ENCODE results near the gene ADAMTSL1. TPM values are rescaled to one million over a fixed set of nuclear protein-coding genes. Genes with fewer than 3 reads are reported as not detected.

The ADAMTSL1 gene
- total RNA-seq, 4 donors from 2014 or later: 13.3 to 39.7 (median 27.2) TPM

GRCh38 chr9:18555105-18555883 is 81.3 kb downstream of the ADAMTSL1 start:
- no peak for DNase-seq
- TF ChIP-seq EP300 (IDR thresholded peaks at IDR 0.05; ENCODE audit: low read depth) (no peak), POLR2A (IDR thresholded peaks at IDR 0.05) (no peak), CTCF (IDR thresholded peaks at IDR 0.05) (no peak), POLR2AphosphoS5 (IDR thresholded peaks at IDR 0.05) (no peak)
- Histone ChIP-seq H3K27me3 (no peaks in the 10 kb centered on the region), H3K4me3 (no peak overlapping the region), H3K9me3 (peaks cover 5 to 6% of the 10 kb centered on the region in 2 donors), H3K4me1 (peaks cover 0 to 3% (median 0%) of the 10 kb centered on the region in 4 donors), H3K36me3 (no peaks in the 10 kb centered on the region), H3K27ac (no peak overlapping the region)
- WGBS, 2 donors (ENCODE audit: low coverage in 1 of 2): 66 to 71% methylated on average over 5 of the region's 5 CpGs
- intact Hi-C loops (cut with DNase I; ENCODE audit: low total_unique reads): no loop called here
- in situ Hi-C loops (cut with MboI; ENCODE audit: low pct_ligation_motif_present in 1 of 4, low pct_unique_long_range_greater_than_20kb in 1 of 4, low sequenced_read_pairs in 3 of 4): no loop called here

DNA sequence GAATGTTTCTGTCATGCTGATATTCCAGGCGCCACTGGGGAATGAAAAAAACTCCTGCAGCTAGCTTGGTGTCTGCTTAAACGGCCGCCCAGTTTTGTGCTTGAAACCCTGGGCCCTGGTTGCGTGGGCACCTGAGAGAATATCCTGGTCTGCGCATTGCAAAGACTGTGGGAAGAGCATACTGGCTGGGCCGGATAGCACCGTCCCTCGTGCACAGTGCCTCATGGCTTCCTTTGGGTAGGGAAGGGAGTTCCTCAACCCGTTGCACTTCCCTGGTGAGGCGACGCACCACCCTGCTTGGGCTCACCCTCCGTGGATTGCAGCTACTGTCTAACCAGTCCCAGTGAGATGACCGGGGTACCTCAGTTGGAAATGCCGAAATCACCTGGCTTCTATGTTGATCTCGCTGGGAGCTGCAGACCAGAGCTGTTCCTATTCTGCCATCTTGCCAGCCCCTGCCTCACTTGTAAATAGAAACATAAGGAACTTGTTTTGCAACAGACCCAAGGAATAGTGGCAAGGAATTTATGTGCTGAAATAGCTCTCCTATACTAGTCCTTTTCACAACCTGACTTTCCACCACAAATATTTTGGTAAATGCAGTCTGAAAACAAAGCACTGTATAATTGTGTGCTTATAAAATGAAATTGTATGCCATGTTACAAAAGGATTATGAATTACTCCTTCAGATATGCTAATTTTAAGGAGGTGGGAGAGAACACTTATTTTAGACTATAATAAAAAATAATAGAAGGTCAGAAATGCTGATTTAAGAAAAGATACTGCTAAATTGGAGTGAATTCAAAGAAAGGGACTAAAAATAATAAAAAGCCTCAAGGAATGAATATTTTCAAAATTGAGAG is 90.3 kb downstream of the ADAMTSL1 start:
- Histone ChIP-seq H3K4me3 (no peak overlapping the region), H3K36me3 (no peaks in the 10 kb centered on the region), H3K27ac (no peak overlapping the region), H3K4me1 (peaks cover 0 to 7% (median 0%) of the 10 kb centered on the region in 4 donors), H3K27me3 (no peaks in the 10 kb centered on the region), H3K9me3 (peaks cover 1 to 5% of the 10 kb centered on the region in 2 donors)
- TF ChIP-seq POLR2AphosphoS5 (IDR thresholded peaks at IDR 0.05): no peak
- TF ChIP-seq CTCF (IDR thresholded peaks at IDR 0.05): no peak
- TF ChIP-seq POLR2A (IDR thresholded peaks at IDR 0.05): no peak
- TF ChIP-seq EP300 (IDR thresholded peaks at IDR 0.05; ENCODE audit: low read depth): no peak
- in situ Hi-C loops (cut with MboI; ENCODE audit: low pct_ligation_motif_present in 1 of 4, low pct_unique_long_range_greater_than_20kb in 1 of 4, low sequenced_read_pairs in 3 of 4): no loop called here
- intact Hi-C loops (cut with DNase I; ENCODE audit: low total_unique reads): no loop called here
- no peak for DNase-seq
- WGBS, 2 donors (ENCODE audit: low coverage in 1 of 2): 85 to 98% methylated on average over 5 to 15 of the region's 15 CpGs

- peak overlapping the region in 3 of 4 donors; percentile 6 to 33 (median 19) for H3K27ac ChIP-seq
- in situ Hi-C loops (cut with MboI; ENCODE audit: low pct_ligation_motif_present in 1 of 4, low pct_unique_long_range_greater_than_20kb in 1 of 4, low sequenced_read_pairs in 3 of 4) (no loop called here), intact Hi-C loops (cut with DNase I; ENCODE audit: low total_unique reads) (no loop called here)
- H3K36me3 ChIP-seq: no peaks in the 10 kb centered on the region
- WGBS, 2 donors (ENCODE audit: low coverage in 1 of 2): 38 to 43% methylated on average over 5 of the region's 5 CpGs
- no peak for DNase-seq
- H3K4me3 ChIP-seq: no peak overlapping the region
- H3K9me3 ChIP-seq: peaks cover 0 to under 1% of the 10 kb centered on the region in 2 donors
- TF ChIP-seq EP300 (IDR thresholded peaks at IDR 0.05; ENCODE audit: low read depth) (no peak), POLR2AphosphoS5 (IDR thresholded peaks at IDR 0.05) (no peak), CTCF (IDR thresholded peaks at IDR 0.05) (no peak), POLR2A (IDR thresholded peaks at IDR 0.05) (no peak)
- H3K4me1 ChIP-seq: peaks cover 0 to 13% (median 0%) of the 10 kb centered on the region in 4 donors
- no peaks in the 10 kb centered on the region for H3K27me3 ChIP-seq
Measured at GRCh38 chr9:18566121-18566520, 92.2 kb downstream of the ADAMTSL1 start.

DNA sequence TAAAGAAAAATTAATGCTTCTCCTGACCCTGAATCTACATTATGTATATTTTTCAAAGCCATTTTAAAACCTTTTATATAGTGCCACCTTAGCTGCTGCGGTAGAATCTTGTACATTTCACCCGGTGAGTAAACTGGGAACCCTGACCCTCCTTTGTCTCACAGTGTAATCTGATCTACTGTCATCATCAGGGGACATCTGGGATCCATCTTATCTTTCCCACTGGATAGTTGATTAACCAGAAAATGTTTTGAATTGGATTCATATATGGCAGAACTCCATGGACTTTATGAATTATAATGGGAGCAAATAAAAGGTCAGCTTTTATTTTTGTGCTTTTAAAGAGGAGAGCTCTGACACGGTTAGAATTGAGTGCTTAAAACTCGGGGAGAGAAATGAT is 95.0 kb downstream of the ADAMTSL1 start:
- in situ Hi-C loops (cut with MboI; ENCODE audit: low pct_ligation_motif_present in 1 of 4, low pct_unique_long_range_greater_than_20kb in 1 of 4, low sequenced_read_pairs in 3 of 4) (no loop called here), intact Hi-C loops (cut with DNase I; ENCODE audit: low total_unique reads) (no loop called here)
- Histone ChIP-seq H3K9me3 (no peaks in the 10 kb centered on the region), H3K4me1 (peaks cover 0 to 13% (median 0%) of the 10 kb centered on the region in 4 donors), H3K36me3 (no peaks in the 10 kb centered on the region), H3K27ac (no peak overlapping the region), H3K4me3 (no peak overlapping the region), H3K27me3 (no peaks in the 10 kb centered on the region)
- 59 to 67% methylated on average over 4 of the region's 4 CpGs for WGBS, 2 donors (ENCODE audit: low coverage in 1 of 2)
- TF ChIP-seq CTCF (IDR thresholded peaks at IDR 0.05) (no peak), POLR2A (IDR thresholded peaks at IDR 0.05) (no peak), POLR2AphosphoS5 (IDR thresholded peaks at IDR 0.05) (no peak), EP300 (IDR thresholded peaks at IDR 0.05; ENCODE audit: low read depth) (no peak)
- no peak for DNase-seq

Data from transverse colon (tissue), 4 donors.